ENCODE data around the gene FSD1.
"Not testable (repeated sequence)": the region's sequence is repeated elsewhere in the genome, so short reads cannot be mapped to it uniquely, and the experiment has no call there.

Gene FSD1

GRCh38 chr19:4304538-4305256 lies at the start of gene FSD1:
FSD1 (plus strand) TSS chr19:4304598; CDS start chr19:4304747, 149 bp downstream.
- DNase-seq: peak in 29 of 56 donors; percentile 2 to 72 (median 23)

- DNase-seq: no peak
These were observed 47.8 kb upstream of the FSD1 start for GRCh38 chr19:4256563-4256962.

GRCh38 chr19:4257025-4257424 lies 47.4 kb upstream of the FSD1 start:
- no peak for DNase-seq

GRCh38 chr19:4258181-4258580 lies 46.2 kb upstream of the FSD1 start:
- DNase-seq: no peak

- no peak for DNase-seq
These were observed 43.7 kb upstream of the FSD1 start for GRCh38 chr19:4260613-4261191.

- DNase-seq: no peak
These were observed 39.6 kb upstream of the FSD1 start for GRCh38 chr19:4264812-4265211.

- no peak for DNase-seq
These were observed 38.0 kb upstream of the FSD1 start for GRCh38 chr19:4266253-4267000.

GRCh38 chr19:4267101-4267900 lies 37.1 kb upstream of the FSD1 start:
- DNase-seq: peak in 14 of 56 donors; percentile 2 to 49 (median 13)

- DNase-seq: no peak
These were observed 36.2 kb upstream of the FSD1 start for GRCh38 chr19:4267901-4268815.

GRCh38 chr19:4268816-4269430 lies 35.5 kb upstream of the FSD1 start:
- DNase-seq: no peak

- DNase-seq: no peak
These were observed 31.5 kb upstream of the FSD1 start for GRCh38 chr19:4272894-4273293.

GRCh38 chr19:4274321-4274686 lies 30.1 kb upstream of the FSD1 start:
- DNase-seq: not testable (repeated sequence)

GRCh38 chr19:4277191-4277696 lies 27.2 kb upstream of the FSD1 start:
- no peak for DNase-seq

GRCh38 chr19:4278010-4278409 lies 26.4 kb upstream of the FSD1 start:
- no peak for DNase-seq

- DNase-seq: peak in 3 of 56 donors; percentile 16 to 28 (median 22)
These were observed 25.8 kb upstream of the FSD1 start, which contains the start of gene SHD for GRCh38 chr19:4278419-4279266. SHD (plus strand) TSS chr19:4279266; CDS start chr19:4280064, 798 bp downstream.

- no peak for DNase-seq
These were observed 25.2 kb upstream of the FSD1 start for GRCh38 chr19:4279267-4279529.

- DNase-seq: no peak
These were observed 24.6 kb upstream of the FSD1 start for GRCh38 chr19:4279530-4280422.

Data from amygdala (tissue), 56 donors.